ENCODE measurements around the gene CELF2.

GRCh38 chr10:11011436-11011835 is 6.2 kb upstream of the CELF2 start:
- no peak for TF ChIP-seq CTCF (conservative IDR thresholded peaks at IDR 0.05; ENCODE audit: low read depth, low read length)
- no peak for TF ChIP-seq EZH2 (IDR thresholded peaks at IDR 0.05; ENCODE audit: borderline replicate concordance, low read depth, low read length, poor library complexity, severe bottlenecking)
